WI38 (cell line): ENCODE measurements around the gene ADIRF.
"Not testable (repeated sequence)": the region's sequence is repeated elsewhere in the genome, so short reads cannot be mapped to it uniquely, and the experiment has no call there.

Experiments used
- H3K4me3 ChIP-seq: 2 replicates; pipeline ENCODE4 v1.5.1; 2011; ENCODE audit warnings: low read depth, mild to moderate bottlenecking, control low read depth, low read length
- TF ChIP-seq, protein P1 (sequence below): IDR thresholded peaks from 2 replicates; pipeline ENCODE4 v1.5.1; 2012; ENCODE audit warnings: low read depth, mild to moderate bottlenecking, control low read depth, low read length

The ADIRF gene

GRCh38 chr10:86950349-86950748, 17.9 kb upstream of the ADIRF start:
- no peak overlapping the region for H3K4me3 ChIP-seq
- TF ChIP-seq, protein P1, sequence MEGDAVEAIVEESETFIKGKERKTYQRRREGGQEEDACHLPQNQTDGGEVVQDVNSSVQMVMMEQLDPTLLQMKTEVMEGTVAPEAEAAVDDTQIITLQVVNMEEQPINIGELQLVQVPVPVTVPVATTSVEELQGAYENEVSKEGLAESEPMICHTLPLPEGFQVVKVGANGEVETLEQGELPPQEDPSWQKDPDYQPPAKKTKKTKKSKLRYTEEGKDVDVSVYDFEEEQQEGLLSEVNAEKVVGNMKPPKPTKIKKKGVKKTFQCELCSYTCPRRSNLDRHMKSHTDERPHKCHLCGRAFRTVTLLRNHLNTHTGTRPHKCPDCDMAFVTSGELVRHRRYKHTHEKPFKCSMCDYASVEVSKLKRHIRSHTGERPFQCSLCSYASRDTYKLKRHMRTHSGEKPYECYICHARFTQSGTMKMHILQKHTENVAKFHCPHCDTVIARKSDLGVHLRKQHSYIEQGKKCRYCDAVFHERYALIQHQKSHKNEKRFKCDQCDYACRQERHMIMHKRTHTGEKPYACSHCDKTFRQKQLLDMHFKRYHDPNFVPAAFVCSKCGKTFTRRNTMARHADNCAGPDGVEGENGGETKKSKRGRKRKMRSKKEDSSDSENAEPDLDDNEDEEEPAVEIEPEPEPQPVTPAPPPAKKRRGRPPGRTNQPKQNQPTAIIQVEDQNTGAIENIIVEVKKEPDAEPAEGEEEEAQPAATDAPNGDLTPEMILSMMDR = no peak

DNA sequence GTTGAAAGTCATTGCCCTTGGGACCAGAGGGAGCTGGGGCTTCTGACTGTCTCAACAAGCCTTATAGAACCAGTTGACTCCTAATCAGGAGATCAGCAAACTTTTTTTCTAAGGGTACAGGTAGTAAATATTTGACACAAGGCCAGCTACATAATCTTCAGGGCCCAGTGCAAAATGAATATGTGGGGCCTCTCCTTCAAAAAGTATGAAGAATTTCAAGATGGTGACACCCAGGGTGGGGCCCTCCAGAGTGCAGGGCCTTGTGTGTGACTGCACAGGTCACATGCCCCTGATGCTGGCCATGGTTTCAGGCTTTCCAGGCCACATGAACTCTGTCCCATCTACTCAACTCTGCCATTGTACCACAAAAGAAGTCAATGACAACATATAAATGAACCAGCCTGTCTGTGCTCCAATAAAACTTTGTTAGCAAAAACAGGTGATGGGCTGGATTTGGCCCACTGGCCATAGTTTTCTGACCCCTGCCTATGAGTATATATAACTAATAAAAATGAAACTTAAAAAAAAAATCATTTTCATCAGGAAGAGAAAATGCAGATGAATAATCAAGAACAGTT, 17.0 kb upstream of the ADIRF start:
- TF ChIP-seq, protein P1 = no peak
- no peak overlapping the region for H3K4me3 ChIP-seq

DNA sequence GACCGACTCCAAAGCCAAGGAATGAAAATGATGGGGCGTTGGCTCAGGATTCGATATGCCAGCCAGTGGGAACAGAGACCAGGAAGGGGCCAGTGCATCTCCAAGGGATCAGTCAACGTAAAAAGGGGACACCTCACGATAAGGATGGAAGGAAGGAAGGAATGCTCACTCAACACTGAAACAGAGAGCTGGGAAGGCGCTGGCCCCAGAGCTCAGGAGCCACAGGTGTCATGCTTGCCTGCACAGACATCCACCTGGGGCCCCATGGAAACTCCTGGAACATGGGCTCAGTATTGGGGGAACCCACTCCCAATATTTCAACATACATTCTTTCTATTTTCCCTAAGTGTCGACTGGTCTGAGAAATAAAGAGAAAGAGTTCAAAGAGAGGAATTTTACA, 16.2 kb upstream of the ADIRF start:
- no peak overlapping the region for H3K4me3 ChIP-seq
- TF ChIP-seq, protein P1 = no peak

- not testable (repeated sequence) for H3K4me3 ChIP-seq
Measured at GRCh38 chr10:86952697-86953096, 15.6 kb upstream of the ADIRF start.

DNA sequence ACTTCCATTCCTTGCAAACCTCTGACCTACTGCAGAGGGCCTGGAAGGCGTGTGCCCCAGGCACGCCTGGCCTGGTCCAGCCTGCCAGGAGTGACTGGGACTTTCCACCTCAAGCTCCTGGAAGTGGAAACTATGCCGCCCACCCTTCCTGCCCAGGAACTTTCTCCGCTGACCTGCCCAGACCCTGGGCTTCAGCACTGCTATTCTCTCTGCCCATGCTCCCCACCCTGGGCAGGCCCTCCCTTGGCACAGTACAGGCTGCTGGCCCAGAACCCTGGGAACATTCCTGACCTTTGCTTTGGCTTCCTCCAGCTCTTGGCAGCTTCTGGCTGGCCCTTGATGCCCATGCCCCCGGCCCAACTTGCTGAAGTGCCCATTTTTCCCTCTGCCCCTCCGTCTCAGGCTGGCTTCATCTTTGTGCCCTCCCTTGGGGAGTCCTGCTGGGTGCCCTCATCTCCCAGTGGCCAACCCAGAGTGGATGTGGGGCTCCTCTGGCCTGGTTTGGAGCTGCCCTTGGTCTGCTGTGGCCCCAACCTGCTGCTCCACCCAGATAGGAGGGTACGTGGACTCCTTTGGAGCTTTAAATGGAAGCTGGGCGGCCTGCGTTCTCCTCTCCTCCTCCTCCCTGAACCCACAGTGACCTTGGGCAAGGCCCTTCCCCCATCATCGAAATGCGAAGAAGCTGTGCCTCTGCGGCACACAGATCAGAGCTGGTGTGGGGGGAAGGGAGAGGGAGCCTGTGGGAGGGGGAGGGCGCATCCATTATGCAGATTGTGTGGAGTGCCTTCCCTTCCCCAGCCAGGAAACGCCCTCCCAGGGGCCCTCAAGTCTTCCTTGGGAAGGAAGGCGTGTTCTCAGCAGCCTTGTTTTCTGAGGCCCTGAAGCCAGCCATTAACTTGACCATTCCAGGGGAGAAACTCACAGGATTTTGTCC, 14.3 kb upstream of the ADIRF start:
- no peak overlapping the region for H3K4me3 ChIP-seq
- TF ChIP-seq, protein P1 = no peak

GRCh38 chr10:86954681-86955500, 13.4 kb upstream of the ADIRF start:
- no peak overlapping the region for H3K4me3 ChIP-seq

GRCh38 chr10:86955501-86956194, 12.6 kb upstream of the ADIRF start:
- TF ChIP-seq, protein P1 = no peak
- H3K4me3 ChIP-seq = no peak overlapping the region

More at GRCh38 chr10:86954681-86955500, 13.4 kb upstream of the ADIRF start:
- TF ChIP-seq, protein P1 = no peak
